OCI-LY1 (cell line): ENCODE results near the gene WNT7B.

Experiments used
- H2AFZ ChIP-seq: fragments of 200-600 bp; sonication (generic), shearing (Covaris generic); 2 replicates; pipeline ENCODE4 v1.6.0; 2014; ENCODE audit warnings: antibody characterized with exemption, mild to moderate bottlenecking, low read length
- H3F3A ChIP-seq: fragments of 200-600 bp; sonication (generic), shearing (Covaris generic); 2 replicates; pipeline ENCODE4 v1.6.0; 2014; ENCODE audit warnings: mild to moderate bottlenecking, antibody characterized with exemption, low read length, moderate library complexity; ENCODE audit not compliant: insufficient read depth
- H3K27ac ChIP-seq: fragments of 200-600 bp; sonication (generic); 2 replicates; pipeline ENCODE4 v1.5.1; 2014; ENCODE audit warnings: low read length, mixed run types, mild to moderate bottlenecking, low read depth; ENCODE audit not compliant: poor library complexity, severe bottlenecking
- H3K27me3 ChIP-seq: fragments of 200-600 bp; sonication (generic); 2 replicates; pipeline ENCODE4 v1.6.0; 2014; ENCODE audit warnings: antibody characterized with exemption, mild to moderate bottlenecking, low read length, moderate library complexity; ENCODE audit not compliant: insufficient read depth
- H3K36me3 ChIP-seq: fragments of 200-600 bp; sonication (generic); 2 replicates; pipeline ENCODE4 v1.6.1; 2014; ENCODE audit warnings: mild to moderate bottlenecking, antibody characterized with exemption, low read length, moderate library complexity, mixed read lengths; ENCODE audit not compliant: insufficient read depth
- H3K4me1 ChIP-seq: fragments of 200-600 bp; sonication (generic); 2 replicates; pipeline ENCODE4 v1.5.1; 2014; ENCODE audit warnings: mild to moderate bottlenecking, low read length, moderate library complexity; ENCODE audit not compliant: insufficient read depth, severe bottlenecking
- H3K4me2 ChIP-seq: fragments of 200-600 bp; sonication (generic), shearing (Covaris generic); 2 replicates; pipeline ENCODE4 v1.6.1; 2014; ENCODE audit warnings: low read length
- H3K4me3 ChIP-seq: fragments of 200-600 bp; sonication (generic); 2 replicates; pipeline ENCODE4 v1.5.1; 2014; ENCODE audit warnings: low read length, low read depth, mild to moderate bottlenecking, mixed read lengths; ENCODE audit not compliant: poor library complexity, severe bottlenecking
- H3K79me2 ChIP-seq: fragments of 200-600 bp; shearing (Covaris generic); 2 replicates; pipeline ENCODE4 v1.6.1; 2016; ENCODE audit warnings: mixed run types, low read length, mixed read lengths; ENCODE audit not compliant: insufficient read depth
- H3K9ac ChIP-seq: fragments of 200-600 bp; sonication (generic), shearing (Covaris generic); 2 replicates; pipeline ENCODE4 v1.6.1; 2014; ENCODE audit warnings: mild to moderate bottlenecking, low read length, mixed read lengths
- H3K9me2 ChIP-seq: fragments of 200-600 bp; sonication (generic), shearing (Covaris generic); 2 replicates; pipeline ENCODE4 v1.6.1; 2014; ENCODE audit warnings: low read depth, mild to moderate bottlenecking, low read length, mixed read lengths
- H3K9me3 ChIP-seq: fragments of 200-600 bp; shearing (Covaris generic); 2 replicates; pipeline ENCODE4 v1.6.1; 2014; ENCODE audit warnings: low read length, mixed read lengths
- H4K20me1 ChIP-seq: fragments of 200-600 bp; sonication (generic), shearing (Covaris generic); 2 replicates; pipeline ENCODE4 v1.6.0; 2016; ENCODE audit warnings: mild to moderate bottlenecking, low read length; ENCODE audit not compliant: insufficient read depth
- CTCF ChIP-seq: fragments of 200-600 bp; sonication (generic), shearing (Covaris generic); IDR thresholded peaks from 2 replicates; pipeline ENCODE4 v1.5.1; 2017; ENCODE audit warnings: mild to moderate bottlenecking, antibody characterized with exemption, low read length, moderate library complexity, mixed read lengths
- EZH2 ChIP-seq: fragments of 200-600 bp; sonication (generic), shearing (Covaris generic); IDR thresholded peaks from 2 replicates; pipeline ENCODE4 v1.8.0; 2017; ENCODE audit warnings: borderline replicate concordance, mixed run types, mild to moderate bottlenecking, antibody characterized with exemption, low read length, moderate library complexity, mixed read lengths

WNT7B gene

DNA sequence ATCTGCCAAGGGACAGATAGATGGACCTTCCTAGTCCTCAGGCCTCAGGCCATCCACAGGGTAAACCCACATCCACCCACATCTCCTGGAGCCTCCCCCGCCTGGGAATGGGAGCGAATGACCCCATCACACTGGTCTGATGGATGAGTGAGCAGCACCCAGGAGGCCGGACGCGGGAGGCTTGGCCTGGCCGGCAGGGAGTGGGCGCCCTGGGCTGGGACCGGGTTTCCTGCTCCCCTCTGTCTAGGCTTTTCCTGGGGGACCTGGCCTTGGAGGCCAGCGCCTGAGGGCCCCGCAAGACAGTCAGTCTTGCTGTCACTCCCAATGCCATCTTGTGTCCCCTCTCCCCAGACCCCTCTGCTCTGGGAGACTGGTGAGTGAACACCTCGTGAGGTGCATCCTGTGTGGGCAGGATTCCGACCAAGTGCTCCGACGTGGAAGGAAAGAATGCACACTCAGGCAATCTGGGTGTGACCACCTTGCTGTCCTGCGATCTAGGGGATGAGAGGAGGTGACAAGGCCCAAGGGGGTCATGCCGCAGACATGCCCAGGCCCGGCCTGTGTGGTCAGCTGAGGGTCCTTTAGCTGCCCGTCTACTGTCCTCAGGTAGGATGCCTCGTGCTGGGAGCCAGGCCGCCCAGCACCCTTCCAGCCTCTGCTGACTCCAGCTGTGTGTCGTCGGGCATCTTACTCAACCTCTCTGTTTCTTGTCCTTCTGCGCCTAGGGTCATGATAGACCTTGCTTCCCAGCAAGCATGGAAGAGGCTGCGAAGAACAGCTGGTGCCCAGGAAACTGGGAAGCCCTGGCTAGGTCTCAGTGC, 26.5 kb upstream of the WNT7B start:
- H3K4me1 ChIP-seq = peaks cover 14% of the 10 kb centered on the region
- H3K4me3 ChIP-seq = no peak overlapping the region
- no peak overlapping the region for H3K27ac ChIP-seq
- H3K9me3 ChIP-seq = no peaks in the 10 kb centered on the region
- H3F3A ChIP-seq = no peaks in the 10 kb centered on the region
- no peak overlapping the region for H3K9ac ChIP-seq
- TF ChIP-seq EZH2 (no peak), CTCF (no peak)
- no peaks in the 10 kb centered on the region for H3K36me3 ChIP-seq
- H2AFZ ChIP-seq = no peak overlapping the region
- H3K79me2 ChIP-seq = no peaks in the 10 kb centered on the region
- no peaks in the 10 kb centered on the region for H4K20me1 ChIP-seq
- H3K4me2 ChIP-seq = no peak overlapping the region
- 0 out of 2 replicates have a peak, but pooled peaks cover 4% of the 10 kb centered on the region for H3K27me3 ChIP-seq
- H3K9me2 ChIP-seq = no peaks in the 10 kb centered on the region

DNA sequence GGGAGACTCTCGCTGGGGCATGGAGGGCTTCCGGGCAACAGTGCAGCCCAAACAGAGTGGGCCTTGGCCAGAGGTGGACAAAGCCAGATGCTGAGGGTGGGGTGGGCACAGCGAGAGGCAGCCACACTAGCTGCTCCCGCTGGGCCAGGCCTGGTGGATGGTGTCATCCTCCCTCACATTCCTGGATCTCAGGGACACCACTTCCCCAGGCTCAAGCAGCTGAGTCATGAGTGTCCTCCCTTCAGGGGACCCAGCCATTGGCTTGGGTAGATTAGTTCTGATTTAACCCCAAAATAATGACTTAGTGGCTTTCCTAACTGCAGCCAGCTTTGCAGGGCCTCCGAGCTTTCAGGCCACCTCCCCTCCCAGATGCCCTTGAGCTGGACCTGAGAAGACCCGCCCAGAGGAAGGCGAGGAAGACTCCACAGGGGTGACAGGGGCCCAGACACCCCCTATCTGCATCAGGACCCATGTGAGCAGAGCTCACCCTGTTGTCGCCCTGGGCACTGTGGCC, 25.9 kb upstream of the WNT7B start:
- Histone ChIP-seq H3K9me2 (no peaks in the 10 kb centered on the region), H2AFZ (no peak overlapping the region), H3K27ac (no peak overlapping the region), H3K9ac (no peak overlapping the region), H3K36me3 (no peaks in the 10 kb centered on the region), H3K9me3 (no peaks in the 10 kb centered on the region), H3K27me3 (peaks cover 4% of the 10 kb centered on the region; the same call in 1 of the 2 replicates), H3K79me2 (no peaks in the 10 kb centered on the region), H3K4me3 (no peak overlapping the region), H4K20me1 (no peaks in the 10 kb centered on the region), H3K4me1 (peaks cover 14% of the 10 kb centered on the region), H3F3A (no peaks in the 10 kb centered on the region), H3K4me2 (no peak overlapping the region)
- TF ChIP-seq CTCF (no peak), EZH2 (no peak)

GRCh38 chr22:46001426-46002106, 24.6 kb upstream of the WNT7B start:
- Histone ChIP-seq H3K79me2 (no peaks in the 10 kb centered on the region), H3K9me2 (no peaks in the 10 kb centered on the region), H3K9me3 (no peaks in the 10 kb centered on the region), H3K27ac (no peak overlapping the region), H3K9ac (no peak overlapping the region), H3K4me1 (peaks cover 23% of the 10 kb centered on the region), H3F3A (no peaks in the 10 kb centered on the region), H3K4me3 (no peak overlapping the region), H3K27me3 (peaks cover 4% of the 10 kb centered on the region; the same call in 1 of the 2 replicates), H3K4me2 (no peak overlapping the region), H4K20me1 (no peaks in the 10 kb centered on the region), H2AFZ (no peak overlapping the region), H3K36me3 (no peaks in the 10 kb centered on the region)
- no peak for TF ChIP-seq CTCF
- no peak for TF ChIP-seq EZH2
